GM12878 (cell line): ENCODE measurements around the gene C14orf93. TPM values are rescaled to one million over a fixed set of nuclear protein-coding genes. Genes with fewer than 3 reads are reported as not detected.

Experiments used
- ATAC-seq: fragments of 200-7000 bp; cut with Tn5 transposase; 3 replicates; pipeline ENCODE4 v1.9.1; 2020; ENCODE audit warnings: mild to moderate bottlenecking, moderate library complexity
- BruUV-seq: library from RNA; stranded (reverse); fragments of 400-500 nt; replicated peaks from 2 replicates; lab custom pipeline; 2021; lab: Mats Ljungman, UMichigan
- CTCF ChIA-PET: fragments of 300-600 bp; sonication (Branson Sonifier 250); formaldehyde crosslinking; extraction: SDS; loops from one replicate; lab custom pipeline; 2021; ENCODE audit warnings: inconsistent platforms; lab: Yijun Ruan, JAX
- POLR2A ChIA-PET: fragments of 350-600 bp; formaldehyde crosslinking; extraction: SDS; loops from one replicate; lab custom pipeline; 2021; ENCODE audit warnings: inconsistent platforms; lab: Charles Lee
- RAD21 ChIA-PET: fragments of 300-600 bp; sonication (Branson Sonifier 250); formaldehyde crosslinking; loops from one replicate; lab custom pipeline; 2023; ENCODE audit warnings: antibody characterized with exemption; ENCODE audit not compliant: unreplicated experiment; lab: Charles Lee
- SMC1A ChIA-PET: fragments of 300-600 bp; sonication (Branson Sonifier 250); formaldehyde crosslinking; loops from one replicate; lab custom pipeline; 2023; ENCODE audit not compliant: unreplicated experiment, uncharacterized antibody; lab: Charles Lee
- DNase-seq: peaks from one replicate; pipeline ENCODE4 v3.0.0-alpha.2; 2011; ENCODE audit warnings: low read depth, low spot score
- FAIRE-seq: peaks from 3 replicates; lab custom pipeline; 2011; peaks lifted over from hg19 to GRCh38; lab: Jason Lieb, UNC
- H2AFZ ChIP-seq: 2 replicates; pipeline ENCODE4 v1.6.0; 2011; ENCODE audit warnings: low read depth, low read length, control low read depth; ENCODE audit not compliant: control insufficient read depth
- H3K27ac ChIP-seq: 2 replicates; pipeline ENCODE4 v1.5.1; 2011; ENCODE audit warnings: control low read depth; ENCODE audit not compliant: control insufficient read depth, insufficient read depth
- H3K27me3 ChIP-seq, 2 experiments: replicated peaks in 1 of 2; 2 replicates each; pipeline versions ENCODE4 v1.6.0 to v1.6.1; 2011; ENCODE audit warnings: low read length in 1 of 2; ENCODE audit not compliant: control insufficient read depth in 2 of 2, insufficient read depth in 2 of 2
- H3K36me3 ChIP-seq, 2 experiments: 2 replicates each; pipeline ENCODE4 v1.5.1; 2011; ENCODE audit warnings: low read length in 1 of 2; ENCODE audit not compliant: control insufficient read depth in 2 of 2, insufficient read depth in 2 of 2
- H3K4me1 ChIP-seq: 2 replicates; pipeline ENCODE4 v1.6.1; 2011; ENCODE audit warnings: mild to moderate bottlenecking, low read length, moderate library complexity, mixed read lengths; ENCODE audit not compliant: control insufficient read depth, insufficient read depth
- H3K4me2 ChIP-seq: 2 replicates; pipeline ENCODE4 v1.6.0; 2011; ENCODE audit warnings: control low read depth; ENCODE audit not compliant: control insufficient read depth, insufficient read depth
- H3K4me3 ChIP-seq: fragments of 200-600 bp; sonication (generic); 2 replicates; pipeline ENCODE4 v1.5.1; 2016
- H3K79me2 ChIP-seq: 2 replicates; pipeline ENCODE4 v1.6.0; 2011; ENCODE audit warnings: low read length; ENCODE audit not compliant: control insufficient read depth, insufficient read depth
- H3K9ac ChIP-seq: 2 replicates; pipeline ENCODE4 v1.8.0; 2011; ENCODE audit warnings: low read length, control low read depth, mixed read lengths; ENCODE audit not compliant: control insufficient read depth, insufficient read depth
- H3K9me3 ChIP-seq: replicated peaks from 3 replicates; pipeline ENCODE4 v1.5.1; 2011; ENCODE audit warnings: mild to moderate bottlenecking, low read length; ENCODE audit not compliant: control insufficient read depth, insufficient read depth
- H4K20me1 ChIP-seq: 2 replicates; pipeline ENCODE4 v1.6.0; 2011; ENCODE audit not compliant: control insufficient read depth, insufficient read depth
- FOXK2 ChIP-seq: fragments of 450-650 bp; IDR thresholded peaks from 2 replicates; pipeline ENCODE4 v1.6.1; 2017; ENCODE audit warnings: mild to moderate bottlenecking, moderate library complexity
- HDAC6 ChIP-seq: fragments of 200-600 bp; sonication (generic); IDR thresholded peaks from one replicate; pipeline ENCODE4 v1.8.0; 2017; ENCODE audit warnings: antibody characterized with exemption; ENCODE audit not compliant: unreplicated experiment
- MYB ChIP-seq: fragments of 150-350 bp; IDR thresholded peaks from 2 replicates; pipeline ENCODE4 v1.6.1; 2014; ENCODE audit warnings: mild to moderate bottlenecking, low read depth, low read length, borderline replicate concordance
- NR2C2 ChIP-seq: IDR thresholded peaks from 2 replicates; pipeline ENCODE4 v1.6.1; 2011; ENCODE audit warnings: borderline replicate concordance, low read depth; ENCODE audit not compliant: control insufficient read depth, insufficient read length
- NR2F1 ChIP-seq: fragments of 450-650 bp; conservative IDR thresholded peaks from 2 replicates; pipeline ENCODE4 v1.6.1; 2017; ENCODE audit warnings: mild to moderate bottlenecking
- PML ChIP-seq: IDR thresholded peaks from 2 replicates; pipeline ENCODE4 v1.6.1; 2012; ENCODE audit warnings: low read length, inconsistent platforms
- RAD51 ChIP-seq: fragments of 450-650 bp; IDR thresholded peaks from 2 replicates; pipeline ENCODE4 v1.6.1; 2016; ENCODE audit warnings: moderate library complexity, mild to moderate bottlenecking, inconsistent platforms
- TCF3 ChIP-seq: IDR thresholded peaks from 2 replicates; pipeline ENCODE4 v1.6.1; 2012; ENCODE audit warnings: low read depth, mild to moderate bottlenecking, low read length, borderline replicate concordance; ENCODE audit not compliant: insufficient read depth
- TCF7 ChIP-seq: IDR thresholded peaks from 2 replicates; pipeline ENCODE4 v1.6.1; 2014; ENCODE audit warnings: antibody characterized with exemption, borderline replicate concordance
- YBX1 ChIP-seq: fragments of 450-650 bp; IDR thresholded peaks from 2 replicates; pipeline ENCODE4 v1.6.1; 2016; ENCODE audit warnings: antibody characterized with exemption
- ZBED1 ChIP-seq: IDR thresholded peaks from 2 replicates; pipeline ENCODE4 v1.6.1; 2016; ENCODE audit warnings: borderline replicate concordance
- in situ Hi-C: fragments of 300-500 bp; cut with MboI; formaldehyde crosslinking; loops from 9 replicates; pipeline ENCODE4 v1.14.3; 2018; ENCODE audit warnings: mixed read lengths
- intact Hi-C: fragments of 100-400 bp; cut with micrococcal nuclease; formaldehyde crosslinking; loops from one replicate; pipeline ENCODE4 v1.14.2; 2022; ENCODE audit not compliant: unreplicated experiment
- polyA plus RNA-seq, 11 experiments: library from polyadenylated mRNA; depleted of rRNA in 4 of 11; unstranded in 6 of 11; stranded (reverse) in 5 of 11; fragments of >200 nt; fragmentation: Nextera tagmentation in 4 of 11; fragmentation: Illumina TruSeq in 1 of 11; extraction: Ambion mirVana in 4 of 11; extraction: Trizol in 1 of 11; gene quantifications; 1 replicate in 1 of 11; 2 replicates in 10 of 11; pipeline versions ENCODE4 v1.2.1 to v1.2.3, GENCODE V29; 2011 to 2016; ENCODE audit warnings: inconsistent platforms in 2 of 11, missing spikeins in 2 of 11, low read depth in 1 of 11
- total RNA-seq, 4 experiments: library from RNA; depleted of rRNA in 3 of 4; stranded (reverse); fragments of >200 nt in 3 of 4; fragmentation: Illumina TruSeq in 1 of 4; extraction: Trizol in 1 of 4; gene quantifications; 2 replicates each; pipeline versions ENCODE4 v1.2.1 to v1.2.3, GENCODE V29; 2013 to 2021
- TF ChIP-seq, protein P1 (sequence below): IDR thresholded peaks from 2 replicates; pipeline ENCODE4 v1.6.1; 2011; ENCODE audit warnings: mild to moderate bottlenecking, low read depth, low read length, moderate library complexity; ENCODE audit not compliant: insufficient replicate concordance
- TF ChIP-seq, protein P2 (sequence below): fragments of 450-650 bp; formaldehyde crosslinking; IDR thresholded peaks from 2 replicates; pipeline ENCODE4 v1.5.0; 2022; ENCODE audit warnings: mild to moderate bottlenecking, missing genetic modification characterization

Gene C14orf93
- total and polyA plus RNA-seq, 10 of the 15 experiments (the other 5 are each of a cell fraction or from before 2014, with no cell fraction given) = 1.8 to 13.9 (median 10.2) TPM

DNA sequence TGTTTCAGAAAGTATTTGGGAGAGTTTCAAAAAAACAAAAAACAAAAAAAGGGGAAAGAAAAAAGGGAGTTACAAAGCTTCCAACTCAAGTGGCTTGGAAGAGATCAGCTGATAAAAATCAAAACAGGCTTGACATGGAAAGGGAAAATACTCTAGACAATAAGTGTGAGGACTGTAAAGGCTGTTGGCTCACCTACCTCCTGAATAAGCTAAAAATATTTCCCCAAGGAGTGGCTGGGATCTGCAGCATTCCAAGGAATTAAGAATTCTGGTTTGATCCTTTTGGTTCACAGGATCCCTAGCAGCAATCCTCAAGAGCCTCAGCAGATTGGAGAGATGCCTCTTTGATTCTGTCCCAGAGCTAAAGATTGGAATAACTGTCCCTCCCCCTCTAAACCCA lies 16.4 kb downstream of the C14orf93 start:
- Histone ChIP-seq H3K27me3 (no peaks in the 10 kb centered on the region), H3K4me2 (no peak overlapping the region), H3K4me3 (no peak overlapping the region), H4K20me1 (no peaks in the 10 kb centered on the region), H2AFZ (no peak overlapping the region), H3K9me3 (no peaks in the 10 kb centered on the region), H3K27ac (no peak overlapping the region), H3K36me3 (no peaks in the 10 kb centered on the region), H3K4me1 (no peaks in the 10 kb centered on the region)
- CTCF ChIA-PET = interaction anchor here (0.9 to 25.0 kb wide), 15 partner anchors 8 to 228 kb away, joined by 3 to 853 read pairs (median 5); partner anchors contain the start of genes ACIN1, C14orf119 and CDH24
- no peak for FAIRE-seq
- no peak for ATAC-seq
- RAD21 ChIA-PET = interaction anchor here (1.2 to 7.5 kb wide), 4 partner anchors 8 to 75 kb away, joined by 4 to 166 read pairs (median 18); partner anchors contain the start of gene CDH24
- in situ Hi-C loops = loop anchor here (5.0 kb wide), 1 partner anchor 59 kb away; no protein-coding TSS in a partner anchor
- BruUV-seq = no TSS peak
- SMC1A ChIA-PET = interaction anchor here (1.1 to 6.9 kb wide), 9 partner anchors 9 to 75 kb away, joined by 3 to 77 read pairs (median 10); partner anchors contain the start of genes AJUBA and CDH24
- intact Hi-C loops = no loop called here
- TF ChIP-seq, protein P1, sequence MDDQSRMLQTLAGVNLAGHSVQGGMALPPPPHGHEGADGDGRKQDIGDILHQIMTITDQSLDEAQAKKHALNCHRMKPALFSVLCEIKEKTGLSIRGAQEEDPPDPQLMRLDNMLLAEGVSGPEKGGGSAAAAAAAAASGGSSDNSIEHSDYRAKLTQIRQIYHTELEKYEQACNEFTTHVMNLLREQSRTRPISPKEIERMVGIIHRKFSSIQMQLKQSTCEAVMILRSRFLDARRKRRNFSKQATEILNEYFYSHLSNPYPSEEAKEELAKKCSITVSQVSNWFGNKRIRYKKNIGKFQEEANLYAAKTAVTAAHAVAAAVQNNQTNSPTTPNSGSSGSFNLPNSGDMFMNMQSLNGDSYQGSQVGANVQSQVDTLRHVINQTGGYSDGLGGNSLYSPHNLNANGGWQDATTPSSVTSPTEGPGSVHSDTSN = no peak
- TF ChIP-seq TCF7 (no peak), MYB (no peak), HDAC6 (no peak), TCF3 (no peak), ZBED1 (no peak), FOXK2 (no peak), NR2C2 (no peak), PML (no peak), NR2F1 (no peak), RAD51 (no peak), YBX1 (no peak)
- TF ChIP-seq, protein P2, sequence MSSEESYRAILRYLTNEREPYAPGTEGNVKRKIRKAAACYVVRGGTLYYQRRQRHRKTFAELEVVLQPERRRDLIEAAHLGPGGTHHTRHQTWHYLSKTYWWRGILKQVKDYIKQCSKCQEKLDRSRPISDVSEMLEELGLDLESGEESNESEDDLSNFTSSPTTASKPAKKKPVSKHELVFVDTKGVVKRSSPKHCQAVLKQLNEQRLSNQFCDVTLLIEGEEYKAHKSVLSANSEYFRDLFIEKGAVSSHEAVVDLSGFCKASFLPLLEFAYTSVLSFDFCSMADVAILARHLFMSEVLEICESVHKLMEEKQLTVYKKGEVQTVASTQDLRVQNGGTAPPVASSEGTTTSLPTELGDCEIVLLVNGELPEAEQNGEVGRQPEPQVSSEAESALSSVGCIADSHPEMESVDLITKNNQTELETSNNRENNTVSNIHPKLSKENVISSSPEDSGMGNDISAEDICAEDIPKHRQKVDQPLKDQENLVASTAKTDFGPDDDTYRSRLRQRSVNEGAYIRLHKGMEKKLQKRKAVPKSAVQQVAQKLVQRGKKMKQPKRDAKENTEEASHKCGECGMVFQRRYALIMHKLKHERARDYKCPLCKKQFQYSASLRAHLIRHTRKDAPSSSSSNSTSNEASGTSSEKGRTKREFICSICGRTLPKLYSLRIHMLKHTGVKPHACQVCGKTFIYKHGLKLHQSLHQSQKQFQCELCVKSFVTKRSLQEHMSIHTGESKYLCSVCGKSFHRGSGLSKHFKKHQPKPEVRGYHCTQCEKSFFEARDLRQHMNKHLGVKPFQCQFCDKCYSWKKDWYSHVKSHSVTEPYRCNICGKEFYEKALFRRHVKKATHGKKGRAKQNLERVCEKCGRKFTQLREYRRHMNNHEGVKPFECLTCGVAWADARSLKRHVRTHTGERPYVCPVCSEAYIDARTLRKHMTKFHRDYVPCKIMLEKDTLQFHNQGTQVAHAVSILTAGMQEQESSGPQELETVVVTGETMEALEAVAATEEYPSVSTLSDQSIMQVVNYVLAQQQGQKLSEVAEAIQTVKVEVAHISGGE (CRISPR knock-in tag) = no peak
- TF ChIP-seq, all 136 proteins: peak for 0
- no peak overlapping the region for H3K9ac ChIP-seq
- H3K79me2 ChIP-seq = no peaks in the 10 kb centered on the region
- POLR2A ChIA-PET = interaction anchor here (1.0 to 1.2 kb wide), 2 partner anchors 61 to 65 kb away, joined by 3 to 4 read pairs; no protein-coding TSS in a partner anchor
- DNase-seq = no peak
